ENCODE measurements around the gene DIAPH2.

- TF ChIP-seq SUZ12 (IDR thresholded peaks at IDR 0.05) = no peak
- TF ChIP-seq BHLHE40 (IDR thresholded peaks at IDR 0.05; ENCODE audit: borderline replicate concordance) = no peak
- no peak for TF ChIP-seq FOXM1 (IDR thresholded peaks at IDR 0.05; ENCODE audit: borderline replicate concordance)
- TF ChIP-seq FOXA1 (IDR thresholded peaks at IDR 0.05) = no peak
- no peak for TF ChIP-seq ELF4 (IDR thresholded peaks at IDR 0.05)
- TF ChIP-seq NFRKB (IDR thresholded peaks at IDR 0.05) = no peak
- TF ChIP-seq ZNF384 (IDR thresholded peaks at IDR 0.05) = no peak
- no peak for TF ChIP-seq LEF1 (IDR thresholded peaks at IDR 0.05; ENCODE audit: borderline replicate concordance)
- TF ChIP-seq TARDBP (IDR thresholded peaks at IDR 0.05) = no peak
- TF ChIP-seq ARNT (IDR thresholded peaks at IDR 0.05) = no peak
Measured at GRCh38 chrX:97400492-97400891, 715.9 kb downstream of the DIAPH2 start.
